Parathyroid adenoma (tissue), 2 donors: ENCODE results near the gene PRKCH.
A peak's percentile ranks its signal among the peaks of the same experiment; 100 is the strongest.

ENCODE experiments used
- H2AFZ ChIP-seq: fragments of 300-600 bp; sonication (generic); one replicate; pipeline ENCODE4 v1.7.0; 2017; ENCODE audit warnings: antibody characterized with exemption, mild to moderate bottlenecking
- H3K27ac ChIP-seq: fragments of 300-600 bp; sonication (generic); one replicate; pipeline ENCODE4 v1.7.0; 2017
- H3K27me3 ChIP-seq: fragments of 300-600 bp; sonication (generic); one replicate; pipeline ENCODE4 v1.7.0; 2017; ENCODE audit warnings: low read length; ENCODE audit not compliant: control insufficient read depth, insufficient read depth
- H3K36me3 ChIP-seq: fragments of 300-600 bp; sonication (generic); one replicate; pipeline ENCODE4 v1.7.0; 2017; ENCODE audit warnings: low read length; ENCODE audit not compliant: control insufficient read depth, insufficient read depth
- H3K4me1 ChIP-seq: fragments of 300-600 bp; sonication (generic); one replicate; pipeline ENCODE4 v1.7.0; 2017; ENCODE audit warnings: control low read depth
- H3K4me2 ChIP-seq: fragments of 300-600 bp; sonication (generic); one replicate; pipeline ENCODE4 v1.7.0; 2017; ENCODE audit warnings: low read length
- H3K4me3 ChIP-seq: fragments of 300-600 bp; sonication (generic); one replicate; pipeline ENCODE4 v1.7.0; 2017; ENCODE audit warnings: low read depth, low read length
- H3K79me2 ChIP-seq: fragments of 300-600 bp; sonication (generic); one replicate; pipeline ENCODE4 v1.7.0; 2017; ENCODE audit warnings: control low read depth
- H3K9ac ChIP-seq: fragments of 300-600 bp; sonication (generic); one replicate; pipeline ENCODE4 v1.7.0; 2017; ENCODE audit warnings: mild to moderate bottlenecking
- H3K9me3 ChIP-seq: fragments of 300-600 bp; sonication (generic); one replicate; pipeline ENCODE4 v1.7.0; 2017; ENCODE audit warnings: low read length; ENCODE audit not compliant: control insufficient read depth
- CTCF ChIP-seq: fragments of 300-600 bp; sonication (generic); IDR thresholded peaks from one replicate; pipeline ENCODE4 v1.7.0; 2017; ENCODE audit warnings: antibody characterized with exemption, mild to moderate bottlenecking
- donor health status: primary hyperparathyroidism.

Gene PRKCH

GRCh38 chr14:61342486-61342885 lies 21.1 kb downstream of the PRKCH start:
- H3K4me1 ChIP-seq, result peaks cover 8% of the 10 kb centered on the region
- H3K4me3 ChIP-seq, result no peak overlapping the region
- H3K27ac ChIP-seq, result peak overlapping the region; percentile 18
- H3K4me2 ChIP-seq, result no peak overlapping the region
- no peak overlapping the region for H2AFZ ChIP-seq
- H3K9ac ChIP-seq, result no peak overlapping the region
- no peaks in the 10 kb centered on the region for H3K9me3 ChIP-seq
- no peaks in the 10 kb centered on the region for H3K27me3 ChIP-seq
- H3K36me3 ChIP-seq, result no peaks in the 10 kb centered on the region
- TF ChIP-seq CTCF, result no peak
- H3K79me2 ChIP-seq, result no peaks in the 10 kb centered on the region

GRCh38 chr14:61342932-61343331 lies 21.6 kb downstream of the PRKCH start:
- TF ChIP-seq CTCF, result no peak
- H3K27ac ChIP-seq, result peak overlapping the region; percentile 18
- peaks cover 8% of the 10 kb centered on the region for H3K4me1 ChIP-seq
- H3K9me3 ChIP-seq, result no peaks in the 10 kb centered on the region
- H3K4me2 ChIP-seq, result no peak overlapping the region
- peaks cover 2% of the 10 kb centered on the region for H3K79me2 ChIP-seq
- no peak overlapping the region for H2AFZ ChIP-seq
- no peak overlapping the region for H3K4me3 ChIP-seq
- H3K27me3 ChIP-seq, result no peaks in the 10 kb centered on the region
- no peak overlapping the region for H3K9ac ChIP-seq
- H3K36me3 ChIP-seq, result no peaks in the 10 kb centered on the region

GRCh38 chr14:61343471-61343870 lies 22.1 kb downstream of the PRKCH start:
- Histone ChIP-seq H3K9me3 (no peaks in the 10 kb centered on the region), H3K4me1 (peaks cover 8% of the 10 kb centered on the region), H3K9ac (no peak overlapping the region), H3K79me2 (peaks cover 2% of the 10 kb centered on the region), H3K27me3 (no peaks in the 10 kb centered on the region), H3K4me3 (no peak overlapping the region), H3K4me2 (no peak overlapping the region), H3K36me3 (no peaks in the 10 kb centered on the region), H2AFZ (no peak overlapping the region), H3K27ac (peak overlapping the region; percentile 58)
- no peak for TF ChIP-seq CTCF

GRCh38 chr14:61343991-61344405 lies 22.6 kb downstream of the PRKCH start:
- no peak overlapping the region for H3K9ac ChIP-seq
- no peaks in the 10 kb centered on the region for H3K9me3 ChIP-seq
- no peak overlapping the region for H3K4me2 ChIP-seq
- no peak overlapping the region for H3K4me3 ChIP-seq
- peaks cover 8% of the 10 kb centered on the region for H3K4me1 ChIP-seq
- H3K36me3 ChIP-seq, result no peaks in the 10 kb centered on the region
- no peak for TF ChIP-seq CTCF
- peak overlapping the region; percentile 57 for H2AFZ ChIP-seq
- no peaks in the 10 kb centered on the region for H3K27me3 ChIP-seq
- peak overlapping the region; percentile 58 for H3K27ac ChIP-seq
- H3K79me2 ChIP-seq, result peaks cover 5% of the 10 kb centered on the region

GRCh38 chr14:61344437-61345150 lies 23.2 kb downstream of the PRKCH start:
- no peak for TF ChIP-seq CTCF
- H3K9ac ChIP-seq, result no peak overlapping the region
- H3K4me3 ChIP-seq, result no peak overlapping the region
- no peaks in the 10 kb centered on the region for H3K27me3 ChIP-seq
- no peaks in the 10 kb centered on the region for H3K36me3 ChIP-seq
- peaks cover 5% of the 10 kb centered on the region for H3K79me2 ChIP-seq
- H2AFZ ChIP-seq, result peak overlapping the region; percentile 57
- no peaks in the 10 kb centered on the region for H3K9me3 ChIP-seq
- H3K4me2 ChIP-seq, result no peak overlapping the region
- H3K27ac ChIP-seq, result peak overlapping the region; percentile 58
- peaks cover 8% of the 10 kb centered on the region for H3K4me1 ChIP-seq
